WI38 (cell line): Measurements from ENCODE around the gene LRRC63.

Source experiments
- H3K4me3 ChIP-seq: 2 replicates; pipeline ENCODE4 v1.5.1; 2011; ENCODE audit warnings: low read depth, mild to moderate bottlenecking, control low read depth, low read length
- TF ChIP-seq, protein P1 (sequence below): IDR thresholded peaks from 2 replicates; pipeline ENCODE4 v1.5.1; 2012; ENCODE audit warnings: low read depth, mild to moderate bottlenecking, control low read depth, low read length

LRRC63 gene

GRCh38 chr13:46173656-46174055 is 38.1 kb upstream of the LRRC63 start:
- H3K4me3 ChIP-seq = no peak overlapping the region
- TF ChIP-seq, protein P1, sequence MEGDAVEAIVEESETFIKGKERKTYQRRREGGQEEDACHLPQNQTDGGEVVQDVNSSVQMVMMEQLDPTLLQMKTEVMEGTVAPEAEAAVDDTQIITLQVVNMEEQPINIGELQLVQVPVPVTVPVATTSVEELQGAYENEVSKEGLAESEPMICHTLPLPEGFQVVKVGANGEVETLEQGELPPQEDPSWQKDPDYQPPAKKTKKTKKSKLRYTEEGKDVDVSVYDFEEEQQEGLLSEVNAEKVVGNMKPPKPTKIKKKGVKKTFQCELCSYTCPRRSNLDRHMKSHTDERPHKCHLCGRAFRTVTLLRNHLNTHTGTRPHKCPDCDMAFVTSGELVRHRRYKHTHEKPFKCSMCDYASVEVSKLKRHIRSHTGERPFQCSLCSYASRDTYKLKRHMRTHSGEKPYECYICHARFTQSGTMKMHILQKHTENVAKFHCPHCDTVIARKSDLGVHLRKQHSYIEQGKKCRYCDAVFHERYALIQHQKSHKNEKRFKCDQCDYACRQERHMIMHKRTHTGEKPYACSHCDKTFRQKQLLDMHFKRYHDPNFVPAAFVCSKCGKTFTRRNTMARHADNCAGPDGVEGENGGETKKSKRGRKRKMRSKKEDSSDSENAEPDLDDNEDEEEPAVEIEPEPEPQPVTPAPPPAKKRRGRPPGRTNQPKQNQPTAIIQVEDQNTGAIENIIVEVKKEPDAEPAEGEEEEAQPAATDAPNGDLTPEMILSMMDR = no peak

GRCh38 chr13:46176756-46177155 is 35.0 kb upstream of the LRRC63 start:
- TF ChIP-seq, protein P1 = no peak
- H3K4me3 ChIP-seq = no peak overlapping the region

GRCh38 chr13:46178143-46178542 is 33.6 kb upstream of the LRRC63 start:
- TF ChIP-seq, protein P1 = no peak
- no peak overlapping the region for H3K4me3 ChIP-seq

DNA sequence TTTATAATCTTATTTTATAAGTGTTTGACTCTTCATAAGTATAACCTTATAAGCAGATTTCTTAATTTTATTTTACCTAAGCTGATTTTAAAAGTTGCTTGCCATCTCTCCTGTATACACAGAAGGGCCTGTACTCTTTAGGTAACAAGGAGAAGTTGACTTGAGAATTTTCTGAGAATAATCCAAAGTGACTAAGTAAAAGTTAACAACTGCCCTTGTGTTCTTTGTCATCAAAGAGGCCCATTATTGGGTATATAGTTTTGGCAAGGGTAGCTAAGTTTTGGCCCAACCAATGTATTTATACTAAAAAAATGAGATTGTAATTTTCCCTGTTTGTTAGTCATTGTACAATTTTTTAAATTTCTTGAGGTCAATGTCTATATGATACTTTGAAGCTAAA is 32.9 kb upstream of the LRRC63 start:
- H3K4me3 ChIP-seq = no peak overlapping the region
- TF ChIP-seq, protein P1 = no peak

- TF ChIP-seq, protein P1 = no peak
- H3K4me3 ChIP-seq = no peak overlapping the region
These were observed 32.2 kb upstream of the LRRC63 start for GRCh38 chr13:46179491-46179908.

GRCh38 chr13:46179969-46180763 is 31.6 kb upstream of the LRRC63 start:
- H3K4me3 ChIP-seq = no peak overlapping the region
- TF ChIP-seq, protein P1 = no peak

GRCh38 chr13:46181377-46181839 is 30.3 kb upstream of the LRRC63 start:
- H3K4me3 ChIP-seq = no peak overlapping the region
- TF ChIP-seq, protein P1 = no peak
